H1 (cell line): ENCODE measurements around the gene CYB561A3. TPM values are rescaled to one million over a fixed set of nuclear protein-coding genes. Genes with fewer than 3 reads are reported as not detected.

Experiments
- CTCF ChIA-PET: fragments of 300-600 bp; sonication (Branson Sonifier 250); formaldehyde crosslinking; loops from one replicate; lab custom pipeline; 2021; ENCODE audit not compliant: partially characterized antibody; lab: Charles Lee
- POLR2A ChIA-PET: fragments of 300-600 bp; sonication (Branson Sonifier 250); formaldehyde crosslinking; loops from one replicate; lab custom pipeline; 2021; ENCODE audit warnings: inconsistent platforms; ENCODE audit not compliant: partially characterized antibody; lab: Charles Lee
- DNase-seq, 2 experiments: peaks; one replicate each; pipeline versions ENCODE4 v3.0.0 to v3.0.0-alpha.2; 2010 to 2022; ENCODE audit warnings: low spot score in 2 of 2, low read depth in 1 of 2, mixed read lengths in 1 of 2
- FAIRE-seq: peaks from 2 replicates; lab custom pipeline; 2011; peaks lifted over from hg19 to GRCh38; lab: Jason Lieb, UNC
- H2AFZ ChIP-seq: 2 replicates; pipeline ENCODE4 v1.8.1; 2012; ENCODE audit warnings: low read length, inconsistent platforms
- H2AK5ac ChIP-seq: 2 replicates; pipeline ENCODE4 v1.6.1; 2013; ENCODE audit warnings: low read depth, low read length
- H2BK120ac ChIP-seq: replicated peaks from 2 replicates; pipeline ENCODE3; 2013; ENCODE audit warnings: low read depth, low read length, inconsistent platforms
- H2BK12ac ChIP-seq: 2 replicates; pipeline ENCODE4 v1.6.1; 2013; ENCODE audit warnings: low read depth, low read length
- H2BK15ac ChIP-seq: 2 replicates; pipeline ENCODE4 v1.6.1; 2013; ENCODE audit warnings: low read length
- H2BK20ac ChIP-seq: 2 replicates; pipeline ENCODE4 v1.6.1; 2013; ENCODE audit warnings: low read length
- H2BK5ac ChIP-seq: 2 replicates; pipeline ENCODE4 v1.6.1; 2013; ENCODE audit warnings: low read depth, low read length
- H3K14ac ChIP-seq: 2 replicates; pipeline ENCODE4 v1.6.1; 2013; ENCODE audit warnings: inconsistent platforms; ENCODE audit not compliant: insufficient read length
- H3K18ac ChIP-seq: 2 replicates; pipeline ENCODE4 v1.6.1; 2013; ENCODE audit warnings: low read length; ENCODE audit errors: extremely low read depth
- H3K23ac ChIP-seq: 2 replicates; pipeline ENCODE4 v1.6.1; 2013; ENCODE audit warnings: inconsistent platforms; ENCODE audit not compliant: insufficient read length
- H3K23me2 ChIP-seq: 2 replicates; pipeline ENCODE4 v1.6.1; 2013; ENCODE audit warnings: low read depth, low read length
- H3K27ac ChIP-seq: 2 replicates; pipeline ENCODE4 v1.6.1; 2011; ENCODE audit warnings: low read depth, low read length, inconsistent platforms
- H3K27me3 ChIP-seq, 4 experiments: replicated peaks in 1 of 4; 1 replicate in 1 of 4; 2 replicates in 3 of 4; pipeline versions ENCODE4 v1.6.1 to v1.8.1; 2011 to 2013; ENCODE audit warnings: low read length in 3 of 4, mild to moderate bottlenecking in 3 of 4, inconsistent platforms in 2 of 4, mixed read lengths in 2 of 4, moderate library complexity in 1 of 4; ENCODE audit not compliant: control insufficient read depth in 3 of 4, insufficient read depth in 3 of 4; ENCODE audit errors: extremely low read depth in 1 of 4
- H3K36me3 ChIP-seq, 4 experiments: 2 replicates each; pipeline versions ENCODE4 v1.6.1 to v1.8.1; 2011 to 2013; ENCODE audit warnings: mild to moderate bottlenecking in 4 of 4, low read length in 3 of 4, moderate library complexity in 2 of 4, control low read depth in 1 of 4, inconsistent platforms in 1 of 4; ENCODE audit not compliant: insufficient read depth in 4 of 4, control insufficient read depth in 2 of 4
- H3K4ac ChIP-seq: replicated peaks from 2 replicates; pipeline ENCODE3; 2013; ENCODE audit warnings: low read length, low read depth, mixed read lengths, inconsistent platforms; ENCODE audit not compliant: insufficient read length
- H3K4me1 ChIP-seq, 4 experiments: replicated peaks in 1 of 4; 1 replicate in 1 of 4; 2 replicates in 3 of 4; pipeline versions ENCODE4 v1.6.1 to v1.8.1; 2011 to 2013; ENCODE audit warnings: low read length in 3 of 4, inconsistent platforms in 2 of 4, mixed read lengths in 1 of 4; ENCODE audit not compliant: insufficient read depth in 4 of 4, control insufficient read depth in 3 of 4
- H3K4me2 ChIP-seq, 2 experiments: 2 replicates each; pipeline versions ENCODE4 v1.6.1 to v1.8.1; 2011 to 2013; ENCODE audit warnings: low read depth in 2 of 2, low read length in 2 of 2, control low read depth in 1 of 2, inconsistent platforms in 1 of 2, mild to moderate bottlenecking in 1 of 2; ENCODE audit not compliant: insufficient read depth in 1 of 2
- H3K4me3 ChIP-seq, 4 experiments: fragments of 200-600, 300-600 bp in 1 of 4; sonication (generic), shearing (Covaris generic), sonication (Bioruptor Twin) in 1 of 4; 2 replicates each; pipeline versions ENCODE4 v1.5.1 to v1.8.1; 2011 to 2016; ENCODE audit warnings: low read length in 4 of 4, low read depth in 3 of 4, control low read depth in 2 of 4, inconsistent platforms in 2 of 4, mild to moderate bottlenecking in 2 of 4, mixed read lengths in 1 of 4, moderate library complexity in 1 of 4; ENCODE audit not compliant: insufficient read depth in 2 of 4; ENCODE audit errors: extremely low read depth in 1 of 4
- H3K56ac ChIP-seq: replicated peaks from 2 replicates; pipeline ENCODE3; 2013; ENCODE audit warnings: low read depth, mild to moderate bottlenecking, mixed read lengths, low read length, inconsistent platforms; ENCODE audit not compliant: insufficient read length
- H3K79me1 ChIP-seq: 2 replicates; pipeline ENCODE4 v1.6.1; 2013; ENCODE audit warnings: low read depth, low read length, control low read depth
- H3K79me2 ChIP-seq, 2 experiments: 2 replicates each; pipeline versions ENCODE4 v1.6.1 to v1.8.1; 2012 to 2013; ENCODE audit warnings: low read length in 2 of 2, mild to moderate bottlenecking in 2 of 2, inconsistent platforms in 1 of 2; ENCODE audit not compliant: insufficient read depth in 2 of 2, control insufficient read depth in 1 of 2
- H3K9ac ChIP-seq, 4 experiments: replicated peaks in 1 of 4; 1 replicate in 1 of 4; 2 replicates in 3 of 4; pipeline versions ENCODE4 v1.6.1 to v1.8.1; 2011 to 2013; ENCODE audit warnings: low read depth in 3 of 4, low read length in 3 of 4, control low read depth in 2 of 4, mild to moderate bottlenecking in 2 of 4, moderate library complexity in 2 of 4, inconsistent platforms in 1 of 4; ENCODE audit errors: extremely low read depth in 1 of 4
- H3K9me3 ChIP-seq, 2 experiments: 2 replicates each; pipeline versions ENCODE4 v1.6.1 to v1.8.1; 2012 to 2013; ENCODE audit warnings: mild to moderate bottlenecking in 2 of 2, moderate library complexity in 2 of 2, control low read depth in 1 of 2, inconsistent platforms in 1 of 2, low read depth in 1 of 2, low read length in 1 of 2, mixed read lengths in 1 of 2; ENCODE audit not compliant: insufficient read depth in 2 of 2
- H4K20me1 ChIP-seq, 2 experiments: replicated peaks in 1 of 2; 2 replicates each; pipeline versions ENCODE3 to v1.8.1; 2011 to 2013; ENCODE audit warnings: inconsistent platforms in 2 of 2, low read length in 2 of 2, mild to moderate bottlenecking in 1 of 2; ENCODE audit not compliant: insufficient read depth in 2 of 2, control insufficient read depth in 1 of 2
- H4K5ac ChIP-seq: 2 replicates; pipeline ENCODE4 v1.6.1; 2013; ENCODE audit warnings: low read length, low read depth, mixed read lengths, inconsistent platforms; ENCODE audit not compliant: insufficient read length
- H4K8ac ChIP-seq: 2 replicates; pipeline ENCODE4 v1.8.0; 2013; ENCODE audit warnings: mild to moderate bottlenecking, moderate library complexity, low read length, inconsistent platforms; ENCODE audit not compliant: insufficient read depth; ENCODE audit errors: extremely low read depth
- H4K91ac ChIP-seq: replicated peaks from 2 replicates; pipeline ENCODE3; 2013; ENCODE audit warnings: low read length, mixed read lengths, inconsistent platforms; ENCODE audit not compliant: insufficient read length
- EP300 ChIP-seq, 2 experiments: IDR thresholded peaks; 1 replicate in 1 of 2; 2 replicates in 1 of 2; pipeline ENCODE4 v1.6.1; 2011 to 2012; ENCODE audit warnings: low read depth in 2 of 2, low read length in 2 of 2, mild to moderate bottlenecking in 2 of 2, borderline replicate concordance in 1 of 2, inconsistent platforms in 1 of 2, moderate library complexity in 1 of 2
- KDM4A ChIP-seq: IDR thresholded peaks from one replicate; pipeline ENCODE4 v1.7.1; 2012; ENCODE audit warnings: low read depth, mild to moderate bottlenecking, moderate library complexity, low read length, inconsistent platforms; ENCODE audit not compliant: severe bottlenecking
- WGBS, 2 experiments: shearing (Covaris generic) in 1 of 2; methylation state at CpG; one replicate each; pipeline versions ENCODE4 v1.1.6 to v1.1.7; 2013 to 2015; ENCODE audit warnings: low lambda C conversion rate in 2 of 2, mixed read lengths in 2 of 2, inconsistent platforms in 1 of 2, low coverage in 1 of 2, missing lambda C conversion rate in 1 of 2; ENCODE audit not compliant: insufficient replicate concordance in 2 of 2, insufficient coverage in 1 of 2, insufficient read length in 1 of 2; ENCODE audit errors: extremely low coverage in 1 of 2, missing lambda C conversion rate in 1 of 2; 5-methylcytosine and 5-hydroxymethylcytosine counted together
- polyA plus RNA-seq, 7 experiments: library from polyadenylated mRNA; depleted of rRNA in 3 of 7; stranded (reverse) in 5 of 7; unstranded in 2 of 7; fragments of >200 nt in 5 of 7; fragments of 200-250 nt in 2 of 7; gene quantifications; 1 replicate in 5 of 7; 2 replicates in 1 of 7; 4 replicates in 1 of 7; pipeline versions ENCODE4 v1.2.1 to v1.2.3, GENCODE V29; 2011 to 2013; ENCODE audit warnings: missing spikeins in 2 of 7, mixed read lengths in 2 of 7
- total RNA-seq: library from RNA; stranded (reverse); fragmentation: NEBNext Ultra II Directional; extraction: Animal tissue kit (Norgen Biotek cat#: 25700); gene quantifications from 2 replicates; pipeline ENCODE4 v1.2.1, GENCODE V29; 2021

Gene CYB561A3
- total and polyA plus RNA-seq, 2 of the 8 experiments (the other 6 are each of a cell fraction or from before 2014, with no cell fraction given) = 29.6 to 41.2 TPM

DNA sequence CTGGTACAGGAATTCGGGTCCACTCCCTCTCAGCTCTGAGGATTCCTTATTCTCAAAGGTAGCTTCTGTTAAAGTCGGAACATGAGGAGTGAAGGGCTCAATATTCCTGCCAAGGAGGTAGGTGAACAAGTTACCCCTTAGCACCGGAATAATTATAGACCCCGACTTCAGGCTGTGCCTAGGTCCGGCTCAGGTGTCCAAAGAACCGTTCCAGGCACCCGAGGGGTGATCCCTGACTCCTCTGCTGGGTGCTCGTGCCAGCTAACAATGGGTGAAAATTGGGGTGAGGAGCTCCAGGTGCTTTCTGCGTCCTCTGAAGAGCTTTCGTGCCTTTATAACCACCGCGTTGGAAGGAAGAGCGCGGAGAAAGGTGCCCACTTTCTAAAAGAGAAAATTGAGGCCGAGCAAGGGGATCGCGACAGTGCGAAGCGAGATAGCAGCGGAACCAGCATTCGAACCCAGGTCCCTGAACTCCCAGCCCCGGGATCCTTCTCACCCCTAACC is 393 bp downstream of the CYB561A3 start:
- no peaks in the 10 kb centered on the region for H3K4me1 ChIP-seq
- no peak for TF ChIP-seq EP300 (IDR thresholded peaks at IDR 0.05; ENCODE audit: borderline replicate concordance in 1 of 2, low read depth in 2 of 2, low read length in 2 of 2)
- peak; percentile 25 for TF ChIP-seq KDM4A
- H3K36me3 ChIP-seq = peaks cover 8 to 23% (median 18%) of the 10 kb centered on the region in 4 experiments; a peak in 7 of 8 replicates
- H3K4me2 ChIP-seq = peak overlapping the region; percentile 88 to 94
- H4K5ac ChIP-seq = peak overlapping the region; percentile 16
- no peaks in the 10 kb centered on the region for H3K27me3 ChIP-seq
- H2AFZ ChIP-seq = peak overlapping the region; percentile 6; the same call in 1 of the 2 replicates
- no peak overlapping the region; the same call in 1 of the 2 replicates for H2BK12ac ChIP-seq
- H3K79me2 ChIP-seq = peaks cover 3 to 23% of the 10 kb centered on the region in 2 experiments
- no peaks in the 10 kb centered on the region for H4K20me1 ChIP-seq
- peak overlapping the region; percentile 73 for H3K18ac ChIP-seq
- H3K9me3 ChIP-seq = no peaks in the 10 kb centered on the region
- H2BK20ac ChIP-seq = no peak overlapping the region
- 0 out of 2 replicates have a peak overlapping the region, but pooled peaks have one; percentile 17 for H2AK5ac ChIP-seq
- CTCF ChIA-PET = interaction anchor here (1.2 to 22.8 kb wide), 4 partner anchors 21 to 71 kb away, joined by 3 to 255 read pairs (median 101); partner anchors contain the start of genes DDB1, TKFC and TMEM216
- H2BK120ac ChIP-seq = no peak overlapping the region
- DNase-seq = no peak
- H4K91ac ChIP-seq = peak overlapping the region; percentile 36
- 6% methylated on average over 22 of the region's 22 CpGs; no CpG with 5 or more reads in 1 of the 2 experiments for WGBS, 2 experiments
- peak overlapping the region; percentile 77 to 100 (median 86) for H3K4me3 ChIP-seq
- peak overlapping the region; percentile 58 for H3K4ac ChIP-seq
- H3K27ac ChIP-seq = peak overlapping the region; percentile 100; the same call in 1 of the 2 replicates
- peak overlapping the region; percentile 92 to 100 (median 96) for H3K9ac ChIP-seq
- peak overlapping the region; percentile 100 for H2BK5ac ChIP-seq
- H3K79me1 ChIP-seq = peaks cover 6% of the 10 kb centered on the region
- peak overlapping the region; percentile 99 for H4K8ac ChIP-seq
- POLR2A ChIA-PET = interaction anchor here (1.1 to 39.7 kb wide), 18 partner anchors 9 to 226 kb away, joined by 3 to 1106 read pairs (median 8); partner anchors contain the start of genes CPSF7, CYB561A3, DDB1 and SDHAF2
- no peak for FAIRE-seq
- H3K56ac ChIP-seq = peak overlapping the region; percentile 66
- H3K23ac ChIP-seq = no peak overlapping the region
- peaks cover 14% of the 10 kb centered on the region for H3K23me2 ChIP-seq
- peak overlapping the region; percentile 71 for H3K14ac ChIP-seq
- no peak overlapping the region for H2BK15ac ChIP-seq
